SK-N-SH treated with all-trans-retinoic acid at 6 μM for 48 hours (cell line): ENCODE measurements around the gene MTPN.

Experiments used
- ATAC-seq: fragments of 200-7000 bp; cut with Tn5 transposase; 3 replicates; pipeline ENCODE4 v1.9.1; 2020; ENCODE audit warnings: mild to moderate bottlenecking, moderate library complexity
- ARNTL ChIP-seq: fragments of 450-650 bp; formaldehyde crosslinking; IDR thresholded peaks from 2 replicates; pipeline ENCODE4 v1.5.0; 2020; ENCODE audit warnings: low read depth, mild to moderate bottlenecking, moderate library complexity, borderline replicate concordance
- BACH2 ChIP-seq: fragments of 250-450 bp; sonication (Bioruptor Pico); IDR thresholded peaks from 2 replicates; pipeline ENCODE4 v1.9.0; 2021; ENCODE audit warnings: mild to moderate bottlenecking, borderline replicate concordance
- CSDC2 ChIP-seq: fragments of 250-450 bp; sonication (Bioruptor Pico); IDR thresholded peaks from 2 replicates; pipeline ENCODE4 v1.5.0; 2020; ENCODE audit warnings: mild to moderate bottlenecking, moderate library complexity
- CSRNP3 ChIP-seq: fragments of 250-450 bp; sonication (Bioruptor Pico); IDR thresholded peaks from 2 replicates; pipeline ENCODE4 v1.5.1; 2021; ENCODE audit warnings: mild to moderate bottlenecking, moderate library complexity
- ESRRG ChIP-seq: fragments of 250-450 bp; sonication (Bioruptor Pico); IDR thresholded peaks from 2 replicates; pipeline ENCODE4 v1.6.1; 2021; ENCODE audit warnings: mild to moderate bottlenecking
- GLIS3 ChIP-seq: fragments of 250-450 bp; sonication (Bioruptor Pico); IDR thresholded peaks from 2 replicates; pipeline ENCODE4 v1.5.0; 2020; ENCODE audit warnings: mild to moderate bottlenecking, moderate library complexity
- ISL1 ChIP-seq: fragments of 250-450 bp; sonication (Bioruptor Pico); IDR thresholded peaks from 2 replicates; pipeline ENCODE4 v2.1.2; 2022; ENCODE audit warnings: mild to moderate bottlenecking, moderate library complexity
- OSR1 ChIP-seq: fragments of 250-450 bp; sonication (Bioruptor Pico); IDR thresholded peaks from 2 replicates; pipeline ENCODE4 v1.8.0; 2022; ENCODE audit warnings: moderate library complexity, mild to moderate bottlenecking, inconsistent platforms
- PATZ1 ChIP-seq: fragments of 250-450 bp; sonication (Bioruptor Pico); IDR thresholded peaks from 2 replicates; pipeline ENCODE4 v1.8.0; 2020; ENCODE audit warnings: mild to moderate bottlenecking, moderate library complexity, borderline replicate concordance
- POU6F1 ChIP-seq: fragments of 250-450 bp; sonication (Bioruptor Pico); IDR thresholded peaks from 2 replicates; pipeline ENCODE4 v1.8.0; 2021; ENCODE audit warnings: low read depth, mild to moderate bottlenecking, moderate library complexity, borderline replicate concordance
- PPARA ChIP-seq: fragments of 250-450 bp; sonication (Bioruptor Pico); IDR thresholded peaks from 2 replicates; pipeline ENCODE4 v1.5.0; 2020; ENCODE audit warnings: mild to moderate bottlenecking, borderline replicate concordance
- RARB ChIP-seq: fragments of 250-450 bp; sonication (Bioruptor Pico); IDR thresholded peaks from 2 replicates; pipeline ENCODE4 v1.8.0; 2021; ENCODE audit warnings: mild to moderate bottlenecking, moderate library complexity
- SNAI2 ChIP-seq: fragments of 250-450 bp; sonication (Bioruptor Pico); IDR thresholded peaks from 2 replicates; pipeline ENCODE4 v1.5.0; 2020; ENCODE audit warnings: mild to moderate bottlenecking, moderate library complexity
- TCF4 ChIP-seq: fragments of 250-450 bp; sonication (Bioruptor Pico); IDR thresholded peaks from 2 replicates; pipeline ENCODE4 v1.8.0; 2021; ENCODE audit warnings: mild to moderate bottlenecking, moderate library complexity, borderline replicate concordance
- TOX ChIP-seq: fragments of 250-450 bp; sonication (Bioruptor Pico); IDR thresholded peaks from 2 replicates; pipeline ENCODE4 v1.8.0; 2021; ENCODE audit warnings: mild to moderate bottlenecking, moderate library complexity, borderline replicate concordance
- ZFP3 ChIP-seq: fragments of 250-450 bp; sonication (Bioruptor Pico); IDR thresholded peaks from 2 replicates; pipeline ENCODE4 v1.5.0; 2020; ENCODE audit warnings: mild to moderate bottlenecking, moderate library complexity
- ZFP30 ChIP-seq: fragments of 450-650 bp; formaldehyde crosslinking; IDR thresholded peaks from 2 replicates; pipeline ENCODE4 v1.5.0; 2022; ENCODE audit warnings: mild to moderate bottlenecking, moderate library complexity
- ZNF565 ChIP-seq: fragments of 450-650 bp; formaldehyde crosslinking; conservative IDR thresholded peaks from 2 replicates; pipeline ENCODE4 v1.5.0; 2020; ENCODE audit warnings: low read depth, mild to moderate bottlenecking, moderate library complexity
- ZNF70 ChIP-seq: fragments of 450-650 bp; formaldehyde crosslinking; IDR thresholded peaks from 2 replicates; pipeline ENCODE4 v1.5.0; 2020; ENCODE audit warnings: mild to moderate bottlenecking, moderate library complexity
- TF ChIP-seq, protein P1 (sequence below): fragments of 250-450 bp; sonication (Bioruptor Pico); IDR thresholded peaks from 2 replicates; pipeline ENCODE4 v1.5.1; 2020; ENCODE audit warnings: low read depth, mild to moderate bottlenecking, moderate library complexity

Gene MTPN

GRCh38 chr7:135879233-135879632, 97.9 kb downstream of the MTPN start (continued):
- TF ChIP-seq CSRNP3 (CRISPR knock-in tag) (no peak), CSDC2 (CRISPR knock-in tag) (no peak), TOX (CRISPR knock-in tag) (no peak), TCF4 (no peak), ZFP3 (CRISPR knock-in tag) (no peak), ZNF70 (CRISPR knock-in tag) (no peak), ZNF565 (CRISPR knock-in tag) (no peak)

- no peak for ATAC-seq
- TF ChIP-seq CSDC2 (CRISPR knock-in tag) (no peak), ARNTL (CRISPR knock-in tag) (no peak), RARB (CRISPR knock-in tag) (no peak), TOX (CRISPR knock-in tag) (no peak), CSRNP3 (CRISPR knock-in tag) (no peak), ZNF70 (CRISPR knock-in tag) (no peak), ESRRG (CRISPR knock-in tag) (no peak), ISL1 (CRISPR knock-in tag) (no peak), ZNF565 (CRISPR knock-in tag) (no peak), ZFP3 (CRISPR knock-in tag) (no peak), ZFP30 (CRISPR knock-in tag) (no peak), PPARA (CRISPR knock-in tag) (no peak), OSR1 (CRISPR knock-in tag) (no peak), PATZ1 (no peak)
- TF ChIP-seq, protein P1, sequence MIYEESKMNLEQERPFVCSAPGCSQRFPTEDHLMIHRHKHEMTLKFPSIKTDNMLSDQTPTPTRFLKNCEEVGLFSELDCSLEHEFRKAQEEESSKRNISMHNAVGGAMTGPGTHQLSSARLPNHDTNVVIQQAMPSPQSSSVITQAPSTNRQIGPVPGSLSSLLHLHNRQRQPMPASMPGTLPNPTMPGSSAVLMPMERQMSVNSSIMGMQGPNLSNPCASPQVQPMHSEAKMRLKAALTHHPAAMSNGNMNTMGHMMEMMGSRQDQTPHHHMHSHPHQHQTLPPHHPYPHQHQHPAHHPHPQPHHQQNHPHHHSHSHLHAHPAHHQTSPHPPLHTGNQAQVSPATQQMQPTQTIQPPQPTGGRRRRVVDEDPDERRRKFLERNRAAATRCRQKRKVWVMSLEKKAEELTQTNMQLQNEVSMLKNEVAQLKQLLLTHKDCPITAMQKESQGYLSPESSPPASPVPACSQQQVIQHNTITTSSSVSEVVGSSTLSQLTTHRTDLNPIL (CRISPR knock-in tag): no peak
Observed at GRCh38 chr7:135878284-135878683, 98.9 kb downstream of the MTPN start.

- no peak for ATAC-seq
- TF ChIP-seq ARNTL (CRISPR knock-in tag): no peak
- no peak for TF ChIP-seq CSDC2 (CRISPR knock-in tag)
- TF ChIP-seq POU6F1 (CRISPR knock-in tag): no peak
- no peak for TF ChIP-seq ISL1 (CRISPR knock-in tag)
- TF ChIP-seq GLIS3 (CRISPR knock-in tag): no peak
- no peak for TF ChIP-seq ZFP3 (CRISPR knock-in tag)
- no peak for TF ChIP-seq BACH2 (CRISPR knock-in tag)
- TF ChIP-seq ZNF70 (CRISPR knock-in tag): no peak
- TF ChIP-seq PPARA (CRISPR knock-in tag): no peak
- TF ChIP-seq PATZ1: no peak
- no peak for TF ChIP-seq CSRNP3 (CRISPR knock-in tag)
- no peak for TF ChIP-seq SNAI2 (CRISPR knock-in tag)
- TF ChIP-seq TOX (CRISPR knock-in tag): no peak
- TF ChIP-seq ZNF565 (CRISPR knock-in tag): no peak
- TF ChIP-seq, protein P1 (CRISPR knock-in tag): no peak
- no peak for TF ChIP-seq ZFP30 (CRISPR knock-in tag)
- no peak for TF ChIP-seq OSR1 (CRISPR knock-in tag)
Observed at GRCh38 chr7:135877805-135878204, 99.4 kb downstream of the MTPN start.
